ENCODE measurements around the gene TGFA.
"Not testable (repeated sequence)": the region's sequence is repeated elsewhere in the genome, so short reads cannot be mapped to it uniquely, and the experiment has no call there.

DNA sequence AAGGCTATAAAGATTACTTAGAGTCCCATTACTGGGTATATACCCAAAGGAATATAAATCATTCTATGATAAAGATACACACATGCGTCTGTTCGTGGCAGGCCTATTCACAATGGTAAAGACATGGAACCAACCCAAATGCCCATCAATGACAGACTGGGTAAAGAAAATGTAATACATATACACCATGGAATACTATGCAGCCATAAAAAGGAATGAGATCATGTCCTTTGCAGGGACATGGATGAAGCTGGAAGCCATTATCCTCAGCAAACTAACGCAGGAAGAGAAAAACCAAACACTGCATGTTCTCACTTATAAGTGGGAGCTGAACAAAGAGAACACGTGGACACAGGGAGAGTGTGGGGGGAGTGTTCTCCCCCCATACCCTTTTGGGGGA, 87.0 kb downstream of the TGFA start:
- not testable (repeated sequence) for TF ChIP-seq SP1 (IDR thresholded peaks at IDR 0.05); FOXM1 (IDR thresholded peaks at IDR 0.05; ENCODE audit: borderline replicate concordance); TARDBP (IDR thresholded peaks at IDR 0.05); BHLHE40 (IDR thresholded peaks at IDR 0.05; ENCODE audit: borderline replicate concordance); SUZ12 (IDR thresholded peaks at IDR 0.05); FOXK2 (IDR thresholded peaks at IDR 0.05); HDGF (IDR thresholded peaks at IDR 0.05; ENCODE audit: borderline replicate concordance); ZNF384 (IDR thresholded peaks at IDR 0.05)
- TF ChIP-seq, protein P1, sequence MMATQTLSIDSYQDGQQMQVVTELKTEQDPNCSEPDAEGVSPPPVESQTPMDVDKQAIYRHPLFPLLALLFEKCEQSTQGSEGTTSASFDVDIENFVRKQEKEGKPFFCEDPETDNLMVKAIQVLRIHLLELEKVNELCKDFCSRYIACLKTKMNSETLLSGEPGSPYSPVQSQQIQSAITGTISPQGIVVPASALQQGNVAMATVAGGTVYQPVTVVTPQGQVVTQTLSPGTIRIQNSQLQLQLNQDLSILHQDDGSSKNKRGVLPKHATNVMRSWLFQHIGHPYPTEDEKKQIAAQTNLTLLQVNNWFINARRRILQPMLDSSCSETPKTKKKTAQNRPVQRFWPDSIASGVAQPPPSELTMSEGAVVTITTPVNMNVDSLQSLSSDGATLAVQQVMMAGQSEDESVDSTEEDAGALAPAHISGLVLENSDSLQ (IDR thresholded peaks at IDR 0.05) = not testable (repeated sequence)

Data from HEK293T (cell line).